Dendritic cell treated with granulocyte-macrophage colony-stimulating factor and Interleukin-4, amounts not matched to agents 40 ng/mL and 50 ng/mL, for 4 days (primary cell): ENCODE results near the gene AEBP1.

Experiments used
- H3K27ac Mint-ChIP-seq: one replicate; pipeline ENCODE4 v1.8.0; 2022; ENCODE audit warnings: mild to moderate bottlenecking, mixed read lengths
- H3K27me3 Mint-ChIP-seq: one replicate; pipeline ENCODE4 v1.8.0; 2022; ENCODE audit warnings: mild to moderate bottlenecking, mixed read lengths
- H3K36me3 Mint-ChIP-seq: one replicate; pipeline ENCODE4 v1.8.0; 2022; ENCODE audit warnings: low read depth, mixed read lengths
- H3K4me1 Mint-ChIP-seq: one replicate; pipeline ENCODE4 v1.8.0; 2022; ENCODE audit warnings: low read depth, mixed read lengths
- H3K4me3 Mint-ChIP-seq: one replicate; pipeline ENCODE4 v1.8.0; 2022; ENCODE audit warnings: mild to moderate bottlenecking, moderate library complexity, mixed read lengths
- H3K9me3 Mint-ChIP-seq: one replicate; pipeline ENCODE4 v1.8.0; 2022; ENCODE audit warnings: mixed read lengths
- intact Hi-C: fragments of 100-400 bp; cut with micrococcal nuclease; formaldehyde crosslinking; loops from one replicate; pipeline ENCODE4 v1.15.0; 2022

The AEBP1 gene

GRCh38 chr7:44139311-44140010 lies 35.3 kb downstream of the AEBP1 start:
- Mint-ChIP-seq H3K4me1 (no peaks in the 10 kb centered on the region), H3K27me3 (peaks cover 12% of the 10 kb centered on the region), H3K36me3 (no peaks in the 10 kb centered on the region), H3K4me3 (no peak overlapping the region), H3K9me3 (no peaks in the 10 kb centered on the region), H3K27ac (no peak overlapping the region)
- intact Hi-C loops: no loop called here

- H3K27ac Mint-ChIP-seq: peak overlapping the region; percentile 12
- peaks cover 4% of the 10 kb centered on the region for H3K4me1 Mint-ChIP-seq
- no peak overlapping the region for H3K4me3 Mint-ChIP-seq
- intact Hi-C loops: no loop called here
- peaks cover 21% of the 10 kb centered on the region for H3K27me3 Mint-ChIP-seq
- H3K36me3 Mint-ChIP-seq: no peaks in the 10 kb centered on the region
- no peaks in the 10 kb centered on the region for H3K9me3 Mint-ChIP-seq
Measured at GRCh38 chr7:44140341-44140740, 36.2 kb downstream of the AEBP1 start.

- intact Hi-C loops: no loop called here
- Mint-ChIP-seq H3K4me1 (peaks cover 14% of the 10 kb centered on the region), H3K36me3 (no peaks in the 10 kb centered on the region), H3K27ac (peak within 1 kb of the TSS; percentile 12), H3K27me3 (peaks cover 30% of the 10 kb centered on the region), H3K9me3 (no peaks in the 10 kb centered on the region), H3K4me3 (no peak within 1 kb of the TSS)
Measured at GRCh38 chr7:44141221-44141850, 37.2 kb downstream of the AEBP1 start, which contains the start of gene MYL7. Gene MYL7 (minus strand): TSS chr7:44141332. CDS start chr7:44141305, 27 bp downstream.

- intact Hi-C loops: no loop called here
- no peaks in the 10 kb centered on the region for H3K36me3 Mint-ChIP-seq
- H3K4me3 Mint-ChIP-seq: no peak overlapping the region
- peaks cover 35% of the 10 kb centered on the region for H3K27me3 Mint-ChIP-seq
- no peak overlapping the region for H3K27ac Mint-ChIP-seq
- H3K9me3 Mint-ChIP-seq: no peaks in the 10 kb centered on the region
- H3K4me1 Mint-ChIP-seq: peaks cover 17% of the 10 kb centered on the region
Measured at GRCh38 chr7:44142028-44142427, 37.9 kb downstream of the AEBP1 start.

GRCh38 chr7:44143646-44144250 lies 39.6 kb downstream of the AEBP1 start:
- intact Hi-C loops: no loop called here
- no peak overlapping the region for H3K27ac Mint-ChIP-seq

GRCh38 chr7:44144426-44144967 lies 40.4 kb downstream of the AEBP1 start:
- H3K9me3 Mint-ChIP-seq: no peaks in the 10 kb centered on the region
- intact Hi-C loops: no loop called here
- H3K4me3 Mint-ChIP-seq: no peak overlapping the region

More at GRCh38 chr7:44143646-44144250, 39.6 kb downstream of the AEBP1 start:
- Mint-ChIP-seq H3K4me1 (peaks cover 17% of the 10 kb centered on the region), H3K4me3 (no peak overlapping the region), H3K9me3 (no peaks in the 10 kb centered on the region), H3K36me3 (no peaks in the 10 kb centered on the region), H3K27me3 (peaks cover 45% of the 10 kb centered on the region)

GRCh38 chr7:44144968-44145478 lies 40.9 kb downstream of the AEBP1 start:
- intact Hi-C loops: no loop called here
- Mint-ChIP-seq H3K4me3 (peak overlapping the region; percentile 57), H3K9me3 (no peaks in the 10 kb centered on the region), H3K4me1 (peaks cover 17% of the 10 kb centered on the region), H3K36me3 (no peaks in the 10 kb centered on the region), H3K27me3 (peaks cover 46% of the 10 kb centered on the region), H3K27ac (no peak overlapping the region)

More at GRCh38 chr7:44144426-44144967, 40.4 kb downstream of the AEBP1 start:
- H3K4me1 Mint-ChIP-seq: peaks cover 17% of the 10 kb centered on the region
- H3K36me3 Mint-ChIP-seq: no peaks in the 10 kb centered on the region
- peaks cover 46% of the 10 kb centered on the region for H3K27me3 Mint-ChIP-seq
- H3K27ac Mint-ChIP-seq: no peak overlapping the region

GRCh38 chr7:44145479-44145968 lies 41.4 kb downstream of the AEBP1 start:
- H3K36me3 Mint-ChIP-seq: no peaks in the 10 kb centered on the region
- peaks cover 46% of the 10 kb centered on the region for H3K27me3 Mint-ChIP-seq
- H3K27ac Mint-ChIP-seq: no peak overlapping the region
- peak overlapping the region; percentile 57 for H3K4me3 Mint-ChIP-seq
- peaks cover 17% of the 10 kb centered on the region for H3K4me1 Mint-ChIP-seq
- no peaks in the 10 kb centered on the region for H3K9me3 Mint-ChIP-seq
- intact Hi-C loops: no loop called here

- H3K4me1 Mint-ChIP-seq: peaks cover 17% of the 10 kb centered on the region
- H3K4me3 Mint-ChIP-seq: peak overlapping the region; percentile 57
- H3K27me3 Mint-ChIP-seq: peaks cover 46% of the 10 kb centered on the region
- H3K9me3 Mint-ChIP-seq: no peaks in the 10 kb centered on the region
- no peak overlapping the region for H3K27ac Mint-ChIP-seq
- intact Hi-C loops: no loop called here
- no peaks in the 10 kb centered on the region for H3K36me3 Mint-ChIP-seq
Measured at GRCh38 chr7:44145969-44146911, 42.1 kb downstream of the AEBP1 start.

GRCh38 chr7:44147026-44147991 lies 43.2 kb downstream of the AEBP1 start:
- Mint-ChIP-seq H3K4me1 (peaks cover 20% of the 10 kb centered on the region), H3K36me3 (no peaks in the 10 kb centered on the region), H3K27me3 (peaks cover 43% of the 10 kb centered on the region), H3K4me3 (no peak overlapping the region), H3K27ac (no peak overlapping the region), H3K9me3 (no peaks in the 10 kb centered on the region)
- intact Hi-C loops: no loop called here

GRCh38 chr7:44148166-44148565 lies 44.0 kb downstream of the AEBP1 start:
- H3K27me3 Mint-ChIP-seq: peaks cover 43% of the 10 kb centered on the region
- no peak overlapping the region for H3K27ac Mint-ChIP-seq
- H3K9me3 Mint-ChIP-seq: no peaks in the 10 kb centered on the region
- H3K4me3 Mint-ChIP-seq: no peak overlapping the region
- no peaks in the 10 kb centered on the region for H3K36me3 Mint-ChIP-seq
- intact Hi-C loops: no loop called here
- H3K4me1 Mint-ChIP-seq: peaks cover 23% of the 10 kb centered on the region

- H3K27ac Mint-ChIP-seq: peak overlapping the region; percentile 1
- peaks cover 23% of the 10 kb centered on the region for H3K4me1 Mint-ChIP-seq
- no peaks in the 10 kb centered on the region for H3K9me3 Mint-ChIP-seq
- peaks cover 38% of the 10 kb centered on the region for H3K27me3 Mint-ChIP-seq
- H3K36me3 Mint-ChIP-seq: no peaks in the 10 kb centered on the region
- H3K4me3 Mint-ChIP-seq: no peak overlapping the region
- intact Hi-C loops: no loop called here
Measured at GRCh38 chr7:44148961-44149536, 44.9 kb downstream of the AEBP1 start.
